K562 (cell line): ENCODE results near the gene CENPN. TPM values are rescaled to one million over a fixed set of nuclear protein-coding genes. Genes with fewer than 3 reads are reported as not detected.
A peak's percentile ranks its signal among the peaks of the same experiment; 100 is the strongest.

Experiments
- ATAC-seq: fragments of 200-7000 bp; cut with Tn5 transposase; 3 replicates; pipeline ENCODE4 v1.9.1; 2020; ENCODE audit warnings: moderate library complexity
- BruUV-seq: library from RNA; stranded (reverse); fragments of 400-500 nt; replicated peaks from 2 replicates; lab custom pipeline; 2021; lab: Mats Ljungman, UMichigan
- CTCF ChIA-PET: fragments of 300-600 bp; formaldehyde crosslinking; extraction: SDS; loops from one replicate; lab custom pipeline; 2021; ENCODE audit warnings: low intra/inter-chr PET ratio; lab: Yijun Ruan, JAX
- POLR2A ChIA-PET: fragments of 300-600, 350-650 bp; sonication (Branson Sonifier 250); formaldehyde crosslinking; extraction: SDS; loops from one replicate; lab custom pipeline; 2021; ENCODE audit warnings: antibody characterized with exemption, inconsistent platforms; lab: Yijun Ruan, JAX
- DNase-seq, 4 experiments: peaks; one replicate each; pipeline versions ENCODE4 v3.0.0 to v3.0.0-alpha.2; 2011 to 2018; ENCODE audit warnings: low spot score in 3 of 4, mixed read lengths in 3 of 4; ENCODE audit errors: extremely low read depth in 1 of 4
- FAIRE-seq: peaks from 2 replicates; lab custom pipeline; 2011; peaks lifted over from hg19 to GRCh38; lab: Jason Lieb, UNC
- H2AFZ ChIP-seq: 2 replicates; pipeline ENCODE4 v1.6.0; 2011; ENCODE audit warnings: low read depth, low read length, control low read depth, inconsistent platforms
- H3K27ac ChIP-seq: fragments of 200-600 bp; 3 replicates; pipeline ENCODE4 v1.8.0; 2011; ENCODE audit warnings: low read depth, mild to moderate bottlenecking, control low read depth, inconsistent platforms, low read length, moderate library complexity, mixed read lengths; ENCODE audit errors: extremely low read depth
- H3K27me3 ChIP-seq, 2 experiments: fragments of 300-600 bp in 1 of 2; 2 replicates in 1 of 2; 3 replicates in 1 of 2; pipeline versions ENCODE4 v1.6.0 to v1.8.0; 2011; ENCODE audit warnings: inconsistent platforms in 2 of 2, low read length in 2 of 2, mild to moderate bottlenecking in 1 of 2, mixed read lengths in 1 of 2, moderate library complexity in 1 of 2; ENCODE audit not compliant: control insufficient read depth in 2 of 2, insufficient read depth in 2 of 2
- H3K36me3 ChIP-seq: fragments of 300-600 bp; 3 replicates; pipeline ENCODE4 v1.8.0; 2011; ENCODE audit warnings: mild to moderate bottlenecking, low read length, inconsistent platforms; ENCODE audit not compliant: control insufficient read depth, insufficient read depth
- H3K4me1 ChIP-seq, 2 experiments: fragments of 200-600 bp in 1 of 2; replicated peaks in 1 of 2; 2 replicates in 1 of 2; 3 replicates in 1 of 2; pipeline versions ENCODE4 v1.5.1 to v1.8.0; 2011; ENCODE audit warnings: inconsistent platforms in 2 of 2, low read length in 2 of 2, mild to moderate bottlenecking in 1 of 2, mixed read lengths in 1 of 2, moderate library complexity in 1 of 2; ENCODE audit not compliant: control insufficient read depth in 2 of 2, insufficient read depth in 2 of 2
- H3K4me2 ChIP-seq: 2 replicates; pipeline ENCODE4 v1.6.1; 2011; ENCODE audit warnings: low read length, control low read depth, inconsistent platforms, mixed read lengths; ENCODE audit not compliant: insufficient read depth
- H3K4me3 ChIP-seq: fragments of 200-600 bp; sonication (generic), shearing (Covaris generic); 2 replicates; pipeline ENCODE4 v1.5.1; 2016; ENCODE audit warnings: control low read depth, inconsistent platforms
- H3K79me2 ChIP-seq: fragments of 200-600 bp; 3 replicates; pipeline ENCODE4 v1.8.0; 2011; ENCODE audit warnings: low read length, inconsistent platforms; ENCODE audit not compliant: control insufficient read depth, insufficient read depth
- H3K9ac ChIP-seq, 2 experiments: 2 replicates each; pipeline versions ENCODE4 v1.6.0 to v1.6.1; 2011; ENCODE audit warnings: low read depth in 2 of 2, low read length in 2 of 2, control low read depth in 1 of 2, inconsistent platforms in 1 of 2, mild to moderate bottlenecking in 1 of 2, mixed read lengths in 1 of 2; ENCODE audit not compliant: insufficient read depth in 1 of 2
- H3K9me1 ChIP-seq: one replicate; pipeline ENCODE4 v1.6.0; 2011; ENCODE audit warnings: inconsistent platforms, mild to moderate bottlenecking, low read length, moderate library complexity; ENCODE audit not compliant: control insufficient read depth, insufficient read depth
- H3K9me3 ChIP-seq: replicated peaks from 2 replicates; pipeline ENCODE4 v1.5.1; 2011; ENCODE audit warnings: low read depth, low read length, inconsistent platforms; ENCODE audit not compliant: control insufficient read depth, insufficient read depth
- H4K20me1 ChIP-seq: replicated peaks from 2 replicates; pipeline ENCODE4 v1.6.1; 2011; ENCODE audit warnings: low read length, inconsistent platforms, mixed read lengths; ENCODE audit not compliant: control insufficient read depth, insufficient read depth
- CBX5 ChIP-seq: IDR thresholded peaks from 2 replicates; pipeline ENCODE4 v1.6.1; 2014; ENCODE audit warnings: low read depth, borderline replicate concordance
- CHAMP1 ChIP-seq: fragments of 450-650 bp; IDR thresholded peaks from 2 replicates; pipeline ENCODE4 v1.6.1; 2016; ENCODE audit warnings: mild to moderate bottlenecking
- CSDE1 ChIP-seq, 2 experiments: fragments of 450-650 bp; IDR thresholded peaks; 2 replicates each; pipeline ENCODE4 v1.6.1; 2016; ENCODE audit warnings: mild to moderate bottlenecking in 1 of 2
- GATAD2B ChIP-seq: fragments of 450-650 bp; IDR thresholded peaks from 2 replicates; pipeline ENCODE4 v1.6.1; 2017; ENCODE audit warnings: mild to moderate bottlenecking, borderline replicate concordance
- HDAC3 ChIP-seq: fragments of 450-650 bp; IDR thresholded peaks from 2 replicates; pipeline ENCODE4 v1.6.1; 2018; ENCODE audit warnings: borderline replicate concordance, mild to moderate bottlenecking, moderate library complexity; ENCODE audit not compliant: partially characterized antibody
- MAFK ChIP-seq: IDR thresholded peaks from 2 replicates; pipeline ENCODE4 v1.6.1; 2011; ENCODE audit warnings: low read length, improper control_type of control experiment
- NUFIP1 ChIP-seq: fragments of 450-650 bp; IDR thresholded peaks from 2 replicates; pipeline ENCODE4 v1.6.1; 2018; ENCODE audit not compliant: partially characterized antibody
- PHTF2 ChIP-seq: fragments of 250-450 bp; sonication (Bioruptor Pico); IDR thresholded peaks from 2 replicates; pipeline ENCODE4 v1.5.0; 2021; ENCODE audit warnings: mild to moderate bottlenecking
- TAF9B ChIP-seq: fragments of 450-650 bp; IDR thresholded peaks from 2 replicates; pipeline ENCODE4 v1.6.1; 2018; ENCODE audit warnings: mild to moderate bottlenecking; ENCODE audit not compliant: partially characterized antibody
- ZNF12 ChIP-seq: sonication (generic); formaldehyde crosslinking; IDR thresholded peaks from 2 replicates; pipeline ENCODE4 v1.4.0; 2020; ENCODE audit warnings: mild to moderate bottlenecking, missing genetic modification reagents
- ZNF121 ChIP-seq: sonication (generic); formaldehyde crosslinking; conservative IDR thresholded peaks from 2 replicates; pipeline ENCODE4 v1.8.0; 2022; ENCODE audit warnings: missing genetic modification reagents
- ZNF561 ChIP-seq: fragments of 450-650 bp; formaldehyde crosslinking; conservative IDR thresholded peaks from 2 replicates; pipeline ENCODE4 v1.4.0; 2020; ENCODE audit warnings: mild to moderate bottlenecking, moderate library complexity
- WGBS: fragments of 100-300 bp; shearing (Covaris generic); methylation state at CpG from one replicate; pipeline ENCODE4 v1.1.6; 2016; ENCODE audit warnings: low coverage, mixed read lengths; ENCODE audit not compliant: insufficient coverage; ENCODE audit errors: missing lambda C conversion rate; 5-methylcytosine and 5-hydroxymethylcytosine counted together
- in situ Hi-C: fragments of 300-500 bp; cut with MboI; formaldehyde crosslinking; loops from 4 replicates; pipeline ENCODE4 v1.15.0; 2018; ENCODE audit warnings: inconsistent platforms, mixed read lengths
- intact Hi-C: fragments of 100-400 bp; cut with micrococcal nuclease; formaldehyde crosslinking; loops from 2 replicates; pipeline ENCODE4 v1.14.2; 2022
- polyA plus RNA-seq, 8 experiments: library from polyadenylated mRNA; depleted of rRNA in 4 of 8; stranded (reverse) in 5 of 8; unstranded in 3 of 8; fragments of >200 nt; fragmentation: Nextera tagmentation in 2 of 8; fragmentation: Illumina TruSeq in 1 of 8; extraction: Ambion mirVana in 2 of 8; extraction: Trizol in 1 of 8; gene quantifications; 2 replicates each; pipeline versions ENCODE4 v1.2.1 to v1.2.3, GENCODE V29; 2011 to 2014; ENCODE audit warnings: inconsistent platforms in 1 of 8, missing spikeins in 1 of 8
- total RNA-seq, 7 experiments: library from RNA; depleted of rRNA in 6 of 7; stranded (reverse); fragments of >200 nt in 6 of 7; fragmentation: Illumina TruSeq in 2 of 7; extraction: Trizol in 2 of 7; gene quantifications; 2 replicates each; pipeline versions ENCODE4 v1.2.1 to v1.2.3, GENCODE V29; 2011 to 2021; ENCODE audit warnings: low replicate concordance in 1 of 7
- TF ChIP-seq, protein P1 (sequence below): IDR thresholded peaks from 2 replicates; pipeline ENCODE4 v1.6.1; 2011; ENCODE audit warnings: borderline replicate concordance, low read depth, mild to moderate bottlenecking, moderate library complexity, low read length; ENCODE audit not compliant: insufficient read depth, poor library complexity, severe bottlenecking
- TF ChIP-seq, protein P2 (sequence below), 2 experiments: IDR thresholded peaks; 2 replicates each; pipeline ENCODE4 v1.6.1; 2012; ENCODE audit warnings: improper control_type of control experiment in 2 of 2, low read depth in 2 of 2, low read length in 2 of 2, borderline replicate concordance in 1 of 2

CENPN gene
- total and polyA plus RNA-seq, 9 of the 15 experiments (the other 6 are each of a cell fraction or from before 2014, with no cell fraction given) = 92.3 to 384 (median 140) TPM

DNA sequence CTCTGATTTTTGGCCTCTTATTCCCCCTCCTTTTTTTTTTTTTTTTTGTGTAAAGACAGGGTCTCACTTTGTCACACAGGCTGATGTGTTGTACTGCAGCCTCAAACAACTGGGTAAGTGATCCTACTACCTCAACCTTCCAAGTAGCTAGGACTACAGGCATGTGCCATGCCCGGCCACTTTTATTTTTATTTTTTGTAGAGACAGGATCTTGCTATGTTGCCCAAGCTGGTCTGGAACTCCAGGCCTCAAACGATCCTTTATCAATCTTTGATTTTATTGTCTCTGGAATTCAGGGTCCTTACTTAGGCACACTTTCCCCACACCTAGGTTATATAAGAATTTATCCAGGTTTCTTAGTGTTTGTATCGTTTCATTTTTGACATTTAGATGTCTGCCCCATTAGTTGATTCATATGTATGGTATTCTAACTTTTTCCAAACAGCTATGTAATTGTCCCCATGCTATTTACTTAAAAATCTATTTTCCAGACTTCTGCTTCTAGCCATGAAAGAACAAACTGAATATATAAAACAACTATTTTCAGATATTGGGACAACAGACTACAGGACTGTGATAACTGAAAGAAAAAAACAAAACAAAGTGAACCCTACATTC lies 14.2 kb upstream of the CENPN start:
- H3K36me3 ChIP-seq = peaks cover 41% of the 10 kb centered on the region
- POLR2A ChIA-PET = interaction anchor here (0.5 to 1.9 kb wide), 10 partner anchors 10 to 702 kb away, joined by 3 to 8 read pairs (median 4); partner anchors contain the start of genes CENPN and CMC2
- no peak for FAIRE-seq

More for the DNA sequence above, 14.2 kb upstream of the CENPN start:
- H3K9me1 ChIP-seq = no peaks in the 10 kb centered on the region
- in situ Hi-C loops (no loop called here), intact Hi-C loops (no loop called here)
- TF ChIP-seq ZNF12 (CRISPR knock-in tag) (no peak), PHTF2 (CRISPR knock-in tag) (no peak), TAF9B (peak; percentile 5), ZNF561 (CRISPR knock-in tag) (no peak), MAFK (no peak), GATAD2B (0 out of 2 replicates have a peak, but pooled peaks have one; percentile 27), ZNF121 (CRISPR knock-in tag) (no peak), CSDE1 (IDR thresholded peaks at IDR 0.05) (peak in 1 of 2 experiments; percentile 21; a peak in 1 of 4 replicates), CHAMP1 (no peak), HDAC3 (peak; percentile 14), CBX5 (no peak), NUFIP1 (peak; percentile 11)
- TF ChIP-seq, protein P1, sequence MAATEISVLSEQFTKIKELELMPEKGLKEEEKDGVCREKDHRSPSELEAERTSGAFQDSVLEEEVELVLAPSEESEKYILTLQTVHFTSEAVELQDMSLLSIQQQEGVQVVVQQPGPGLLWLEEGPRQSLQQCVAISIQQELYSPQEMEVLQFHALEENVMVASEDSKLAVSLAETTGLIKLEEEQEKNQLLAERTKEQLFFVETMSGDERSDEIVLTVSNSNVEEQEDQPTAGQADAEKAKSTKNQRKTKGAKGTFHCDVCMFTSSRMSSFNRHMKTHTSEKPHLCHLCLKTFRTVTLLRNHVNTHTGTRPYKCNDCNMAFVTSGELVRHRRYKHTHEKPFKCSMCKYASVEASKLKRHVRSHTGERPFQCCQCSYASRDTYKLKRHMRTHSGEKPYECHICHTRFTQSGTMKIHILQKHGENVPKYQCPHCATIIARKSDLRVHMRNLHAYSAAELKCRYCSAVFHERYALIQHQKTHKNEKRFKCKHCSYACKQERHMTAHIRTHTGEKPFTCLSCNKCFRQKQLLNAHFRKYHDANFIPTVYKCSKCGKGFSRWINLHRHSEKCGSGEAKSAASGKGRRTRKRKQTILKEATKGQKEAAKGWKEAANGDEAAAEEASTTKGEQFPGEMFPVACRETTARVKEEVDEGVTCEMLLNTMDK = no peak
- TF ChIP-seq, protein P2, sequence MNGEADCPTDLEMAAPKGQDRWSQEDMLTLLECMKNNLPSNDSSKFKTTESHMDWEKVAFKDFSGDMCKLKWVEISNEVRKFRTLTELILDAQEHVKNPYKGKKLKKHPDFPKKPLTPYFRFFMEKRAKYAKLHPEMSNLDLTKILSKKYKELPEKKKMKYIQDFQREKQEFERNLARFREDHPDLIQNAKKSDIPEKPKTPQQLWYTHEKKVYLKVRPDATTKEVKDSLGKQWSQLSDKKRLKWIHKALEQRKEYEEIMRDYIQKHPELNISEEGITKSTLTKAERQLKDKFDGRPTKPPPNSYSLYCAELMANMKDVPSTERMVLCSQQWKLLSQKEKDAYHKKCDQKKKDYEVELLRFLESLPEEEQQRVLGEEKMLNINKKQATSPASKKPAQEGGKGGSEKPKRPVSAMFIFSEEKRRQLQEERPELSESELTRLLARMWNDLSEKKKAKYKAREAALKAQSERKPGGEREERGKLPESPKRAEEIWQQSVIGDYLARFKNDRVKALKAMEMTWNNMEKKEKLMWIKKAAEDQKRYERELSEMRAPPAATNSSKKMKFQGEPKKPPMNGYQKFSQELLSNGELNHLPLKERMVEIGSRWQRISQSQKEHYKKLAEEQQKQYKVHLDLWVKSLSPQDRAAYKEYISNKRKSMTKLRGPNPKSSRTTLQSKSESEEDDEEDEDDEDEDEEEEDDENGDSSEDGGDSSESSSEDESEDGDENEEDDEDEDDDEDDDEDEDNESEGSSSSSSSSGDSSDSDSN (IDR thresholded peaks at IDR 0.05; ENCODE audit: borderline replicate concordance in 1 of 2, low read depth in 2 of 2, low read length in 2 of 2) = 0 out of 4 replicates have a peak, but pooled peaks of 1 of the 2 experiments have one; percentile 19
- peak overlapping the region in 1 of 2 experiments; percentile 41; a peak in 3 of 4 replicates for H3K9ac ChIP-seq
- no peaks in the 10 kb centered on the region for H3K27me3 ChIP-seq
- WGBS = 12% methylated on average over 3 of the region's 3 CpGs
- BruUV-seq = no TSS peak
- H4K20me1 ChIP-seq = peaks cover 10% of the 10 kb centered on the region
- H3K79me2 ChIP-seq = peaks cover 91% of the 10 kb centered on the region
- ATAC-seq = 0 out of 3 replicates have a peak, but pooled peaks have one; percentile 12
- peaks cover 0 to 18% of the 10 kb centered on the region in 2 experiments; a peak in 2 of 5 replicates for H3K4me1 ChIP-seq
- H3K4me2 ChIP-seq = peak overlapping the region; percentile 56
- DNase-seq = no peak
- CTCF ChIA-PET = no interaction called here
- H3K4me3 ChIP-seq = no peak overlapping the region
- H2AFZ ChIP-seq = no peak overlapping the region
- H3K9me3 ChIP-seq = no peaks in the 10 kb centered on the region
- peak overlapping the region; percentile 60 for H3K27ac ChIP-seq
